Measurements from ENCODE around the gene NOA1.
"Not testable (repeated sequence)": the region's sequence is repeated elsewhere in the genome, so short reads cannot be mapped to it uniquely, and the experiment has no call there.

NOA1 gene

GRCh38 chr4:56953680-56954520 lies 23.5 kb downstream of the NOA1 start:
- DNase-seq = no peak

GRCh38 chr4:56941403-56941802 lies 36.0 kb downstream of the NOA1 start:
- no peak for DNase-seq

- no peak for DNase-seq
These were observed 36.4 kb downstream of the NOA1 start for GRCh38 chr4:56940971-56941370.

GRCh38 chr4:56940403-56940802 lies 37.0 kb downstream of the NOA1 start:
- DNase-seq = no peak

GRCh38 chr4:56939826-56940225 lies 37.6 kb downstream of the NOA1 start:
- not testable (repeated sequence) for DNase-seq

- DNase-seq = no peak
These were observed 40.1 kb downstream of the NOA1 start for GRCh38 chr4:56937262-56937661.

GRCh38 chr4:56931924-56932323 lies 45.5 kb downstream of the NOA1 start:
- no peak for DNase-seq

GRCh38 chr4:56930638-56931037 lies 46.8 kb downstream of the NOA1 start:
- no peak for DNase-seq

GRCh38 chr4:56927196-56927595 lies 50.2 kb downstream of the NOA1 start:
- no peak for DNase-seq

GRCh38 chr4:56914977-56915376 lies 62.4 kb downstream of the NOA1 start:
- not testable (repeated sequence) for DNase-seq

- no peak for DNase-seq
These were observed 63.1 kb downstream of the NOA1 start for GRCh38 chr4:56914336-56914735.

Measured in activated T-cell treated with anti-CD3 and anti-CD28 coated beads, Interleukin-2, amount 50 U/mL, for 48 hours (primary cell).